GM12892 (cell line): ENCODE measurements around the gene ASNS.
"Not testable (repeated sequence)": the region's sequence is repeated elsewhere in the genome, so short reads cannot be mapped to it uniquely, and the experiment has no call there.

Experiments
- DNase-seq: peaks from one replicate; pipeline ENCODE4 v3.0.0; 2011; ENCODE audit not compliant: insufficient read length
- FAIRE-seq: peaks from 2 replicates; lab custom pipeline; 2011; peaks lifted over from hg19 to GRCh38; lab: Jason Lieb, UNC
- POLR2A ChIP-seq: IDR thresholded peaks from 2 replicates; pipeline ENCODE4 v1.6.1; 2011; ENCODE audit warnings: low read depth, low read length, control low read depth
- POLR2AphosphoS5 ChIP-seq: IDR thresholded peaks from 2 replicates; pipeline ENCODE4 v1.6.1; 2011; ENCODE audit warnings: low read depth, low read length, control low read depth
- TAF1 ChIP-seq: IDR thresholded peaks from 2 replicates; pipeline ENCODE4 v1.6.1; 2011; ENCODE audit warnings: low read depth, mild to moderate bottlenecking, control low read depth, low read length, borderline replicate concordance

ASNS gene

DNA sequence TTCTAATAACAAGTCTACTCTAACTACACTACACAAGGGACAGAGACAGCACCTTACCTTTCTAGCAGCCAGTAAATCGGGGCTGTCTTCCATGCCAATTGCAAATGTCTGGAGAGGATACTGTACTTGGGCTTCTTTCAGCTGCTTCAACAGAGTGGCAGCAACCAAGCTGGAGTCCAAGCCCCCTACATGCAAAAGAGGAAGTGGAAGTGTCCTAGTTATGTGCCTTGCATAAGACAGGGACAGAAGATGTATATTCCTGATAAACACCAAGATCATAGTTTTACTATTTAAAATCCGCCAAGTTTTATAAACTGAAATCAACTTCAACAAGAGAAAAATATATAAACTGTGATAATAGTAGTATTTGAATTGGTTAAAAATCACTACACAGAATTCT lies 14.0 kb downstream of the ASNS start:
- DNase-seq, result no peak
- TF ChIP-seq TAF1, result no peak
- TF ChIP-seq POLR2AphosphoS5, result no peak
- no peak for TF ChIP-seq POLR2A
- FAIRE-seq, result no peak

- no peak for TF ChIP-seq TAF1
- no peak for TF ChIP-seq POLR2AphosphoS5
- no peak for TF ChIP-seq POLR2A
- FAIRE-seq (no peak), DNase-seq (no peak)
These were observed 14.7 kb downstream of the ASNS start for GRCh38 chr7:97857544-97857943.

- DNase-seq (no peak), FAIRE-seq (no peak)
These were observed 20.5 kb downstream of the ASNS start for GRCh38 chr7:97851683-97852082.

GRCh38 chr7:97850262-97851031 lies 21.8 kb downstream of the ASNS start:
- DNase-seq, FAIRE-seq: not testable (repeated sequence)

More at GRCh38 chr7:97851683-97852082, 20.5 kb downstream of the ASNS start:
- TF ChIP-seq TAF1 (no peak), POLR2AphosphoS5 (no peak)

- no peak for FAIRE-seq
- DNase-seq, result no peak
- TF ChIP-seq TAF1 (no peak), POLR2A (no peak), POLR2AphosphoS5 (no peak)
These were observed 24.4 kb downstream of the ASNS start for GRCh38 chr7:97847791-97848190.

DNA sequence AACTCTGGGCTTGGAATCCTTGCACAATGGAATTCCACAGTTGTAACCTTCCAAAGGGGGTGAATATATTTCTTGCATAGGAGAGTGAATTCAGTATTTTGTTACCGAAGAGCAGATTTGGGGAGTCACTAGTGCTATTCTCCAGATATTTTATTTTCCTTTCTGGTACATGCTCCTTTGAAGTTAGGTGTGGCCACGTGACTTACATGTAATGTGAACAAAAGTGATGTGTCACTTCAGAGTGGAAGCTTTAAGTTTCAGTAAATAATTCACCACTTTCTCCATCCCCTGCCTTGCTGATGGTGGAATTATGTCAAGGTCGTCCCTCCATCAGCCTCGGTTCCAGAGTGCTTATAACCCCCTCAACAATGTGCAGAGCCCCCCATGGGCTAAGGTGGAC lies 25.3 kb downstream of the ASNS start:
- TF ChIP-seq POLR2AphosphoS5 (no peak), POLR2A (no peak), TAF1 (no peak)
- no peak for FAIRE-seq
- no peak for DNase-seq

- FAIRE-seq, result no peak
- no peak for DNase-seq
- TF ChIP-seq TAF1 (no peak), POLR2AphosphoS5 (no peak), POLR2A (no peak)
These were observed 26.5 kb downstream of the ASNS start for GRCh38 chr7:97845622-97846203.

DNA sequence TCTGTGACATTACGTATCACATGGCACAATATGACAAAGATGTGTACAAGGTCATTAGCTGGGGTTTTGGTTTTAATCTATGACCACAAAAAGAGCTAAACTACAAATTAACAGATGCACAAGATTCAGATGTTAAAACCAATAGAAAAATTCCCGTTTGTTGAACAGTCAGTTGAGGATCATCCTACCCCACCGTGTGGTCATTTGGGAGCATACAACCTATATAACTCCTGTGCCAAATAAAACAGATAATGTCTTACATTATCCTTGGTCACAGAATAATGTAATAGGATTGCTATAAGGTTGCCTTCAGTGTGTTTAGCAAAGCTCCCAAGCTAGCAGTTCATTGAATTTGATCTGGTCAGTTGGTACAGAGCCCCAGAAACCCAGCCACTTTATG lies 28.2 kb downstream of the ASNS start:
- DNase-seq (no peak), FAIRE-seq (no peak)
- TF ChIP-seq TAF1 (no peak), POLR2A (no peak), POLR2AphosphoS5 (no peak)

DNA sequence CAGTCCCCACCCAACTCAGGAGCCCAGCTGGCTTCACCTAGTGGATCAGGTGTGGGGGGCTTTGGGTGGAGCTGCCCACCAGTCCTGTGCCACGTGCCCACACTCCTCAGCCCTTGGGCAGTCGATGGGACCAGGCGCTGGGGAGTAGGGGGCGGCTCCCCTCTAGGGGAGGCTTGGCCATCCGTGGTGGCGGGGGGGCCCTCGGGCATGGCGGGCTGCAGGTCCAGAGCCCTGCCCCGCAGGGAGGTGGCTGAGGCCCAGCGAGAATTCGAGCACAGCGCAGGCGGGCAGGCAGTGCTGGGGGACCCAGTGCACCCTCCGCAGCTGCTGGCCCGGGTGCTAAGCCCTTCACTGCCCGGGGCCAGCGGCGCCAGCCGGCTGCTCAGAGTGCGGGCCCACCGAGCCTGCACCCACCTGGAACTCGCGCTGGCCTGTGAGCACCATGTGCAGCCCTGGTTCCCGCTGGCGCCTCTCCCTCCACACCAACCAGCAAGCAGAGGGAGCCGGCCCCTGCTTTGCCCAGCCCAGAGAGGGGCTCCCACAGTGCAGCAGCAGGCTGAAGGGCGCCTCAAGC lies 29.3 kb downstream of the ASNS start:
- no peak for DNase-seq
- no peak for FAIRE-seq
- no peak for TF ChIP-seq POLR2A
- no peak for TF ChIP-seq POLR2AphosphoS5
- TF ChIP-seq TAF1, result no peak

DNA sequence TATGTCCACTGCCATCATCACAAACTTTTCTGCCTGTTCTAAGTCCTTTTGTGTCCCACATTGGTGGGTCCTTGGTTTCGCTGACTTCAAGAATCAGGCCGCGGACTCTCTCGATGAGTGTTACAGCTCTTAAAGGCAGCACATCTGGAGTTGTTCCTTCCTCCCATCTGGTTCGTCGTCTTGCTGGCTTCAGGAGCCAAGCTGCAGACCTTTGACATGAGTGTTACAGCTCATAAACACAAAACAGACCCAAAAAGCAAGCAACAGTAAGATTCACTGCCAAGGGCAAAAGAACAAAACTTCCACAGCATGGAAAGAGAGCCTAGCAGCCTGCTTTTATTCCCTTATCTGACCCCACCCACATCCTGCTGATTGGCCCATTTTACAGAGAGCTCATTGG lies 30.2 kb downstream of the ASNS start:
- FAIRE-seq (no peak), DNase-seq (no peak)
- no peak for TF ChIP-seq TAF1
- TF ChIP-seq POLR2AphosphoS5, result no peak
- TF ChIP-seq POLR2A, result no peak

DNA sequence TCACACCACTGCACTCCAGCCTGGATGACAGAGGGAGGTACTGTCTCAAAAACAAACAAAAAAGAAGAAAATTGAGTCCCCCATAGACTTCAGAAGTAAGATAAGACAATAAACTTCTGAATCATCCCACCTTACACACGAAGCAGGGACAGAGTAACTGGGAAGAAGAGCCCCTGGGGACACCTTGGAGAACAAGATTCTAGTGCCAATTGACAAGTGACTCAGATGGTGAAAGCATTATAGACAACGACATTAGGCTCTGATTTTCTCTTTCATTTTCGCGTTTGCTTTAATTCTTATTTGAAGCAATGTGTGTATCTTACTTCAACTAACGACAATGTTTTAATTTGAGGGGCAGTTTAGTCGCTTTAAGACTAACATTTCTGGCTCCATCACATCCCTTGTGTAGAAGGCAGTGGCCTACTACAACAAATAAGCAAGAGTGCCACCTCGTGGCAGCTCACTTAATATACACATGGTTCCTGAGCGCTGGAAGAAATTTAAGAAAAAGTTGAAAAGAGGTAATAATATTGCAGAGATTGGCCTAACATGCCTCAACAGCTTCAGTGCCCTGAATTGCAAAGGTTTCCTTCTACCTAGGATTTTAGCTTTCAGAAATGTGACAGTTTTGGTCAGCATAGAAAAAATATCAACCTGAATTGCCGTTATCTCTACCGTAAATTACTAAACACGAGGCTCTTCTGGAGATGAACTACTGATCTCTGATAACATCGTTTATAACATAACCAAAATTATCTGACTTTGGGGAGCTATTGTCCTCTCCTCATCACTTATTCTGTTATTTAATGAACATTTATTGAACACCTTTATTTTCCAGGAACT lies 36.7 kb downstream of the ASNS start:
- FAIRE-seq (peak; percentile 85), DNase-seq (no peak)

DNA sequence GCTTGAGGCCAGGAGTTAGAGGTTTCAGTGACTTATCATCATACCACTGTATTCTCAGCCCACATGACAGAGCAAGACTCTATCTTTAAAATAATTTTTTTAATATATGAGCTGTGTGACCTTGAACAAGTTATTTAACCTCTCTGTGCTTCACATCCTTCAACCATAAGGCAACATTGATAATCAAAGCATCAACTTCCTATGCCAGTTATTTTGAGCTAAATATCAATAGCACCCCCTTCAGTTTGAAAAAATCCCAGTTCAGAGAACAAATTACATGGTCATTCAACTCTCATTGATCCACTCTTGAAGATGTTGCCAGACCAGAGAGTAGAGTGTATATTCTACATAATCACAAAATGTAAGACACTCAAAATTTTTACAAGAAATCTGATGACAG lies 53.0 kb downstream of the ASNS start:
- TF ChIP-seq POLR2AphosphoS5 (no peak), POLR2A (no peak), TAF1 (no peak)
- no peak for FAIRE-seq
- DNase-seq, result no peak

More for the DNA sequence above, 36.7 kb downstream of the ASNS start:
- TF ChIP-seq POLR2A, result no peak
- TF ChIP-seq TAF1, result no peak
- no peak for TF ChIP-seq POLR2AphosphoS5
